H1 (cell line): ENCODE data around the gene PIGL. TPM values are rescaled to one million over a fixed set of nuclear protein-coding genes. Genes with fewer than 3 reads are reported as not detected.

Experiments used
- CTCF ChIA-PET: fragments of 300-600 bp; sonication (Branson Sonifier 250); formaldehyde crosslinking; loops from one replicate; lab custom pipeline; 2021; ENCODE audit not compliant: partially characterized antibody; lab: Charles Lee
- POLR2A ChIA-PET: fragments of 300-600 bp; sonication (Branson Sonifier 250); formaldehyde crosslinking; loops from one replicate; lab custom pipeline; 2021; ENCODE audit warnings: inconsistent platforms; ENCODE audit not compliant: partially characterized antibody; lab: Charles Lee
- DNase-seq, 2 experiments: peaks; one replicate each; pipeline versions ENCODE4 v3.0.0 to v3.0.0-alpha.2; 2010 to 2022; ENCODE audit warnings: low spot score in 2 of 2, low read depth in 1 of 2, mixed read lengths in 1 of 2
- FAIRE-seq: peaks from 2 replicates; lab custom pipeline; 2011; peaks lifted over from hg19 to GRCh38; lab: Jason Lieb, UNC
- H2AFZ ChIP-seq: 2 replicates; pipeline ENCODE4 v1.8.1; 2012; ENCODE audit warnings: low read length, inconsistent platforms
- H2AK5ac ChIP-seq: 2 replicates; pipeline ENCODE4 v1.6.1; 2013; ENCODE audit warnings: low read depth, low read length
- H2BK120ac ChIP-seq: replicated peaks from 2 replicates; pipeline ENCODE3; 2013; ENCODE audit warnings: low read depth, low read length, inconsistent platforms
- H2BK12ac ChIP-seq: 2 replicates; pipeline ENCODE4 v1.6.1; 2013; ENCODE audit warnings: low read depth, low read length
- H2BK15ac ChIP-seq: 2 replicates; pipeline ENCODE4 v1.6.1; 2013; ENCODE audit warnings: low read length
- H2BK20ac ChIP-seq: 2 replicates; pipeline ENCODE4 v1.6.1; 2013; ENCODE audit warnings: low read length
- H2BK5ac ChIP-seq: 2 replicates; pipeline ENCODE4 v1.6.1; 2013; ENCODE audit warnings: low read depth, low read length
- H3K14ac ChIP-seq: 2 replicates; pipeline ENCODE4 v1.6.1; 2013; ENCODE audit warnings: inconsistent platforms; ENCODE audit not compliant: insufficient read length
- H3K18ac ChIP-seq: 2 replicates; pipeline ENCODE4 v1.6.1; 2013; ENCODE audit warnings: low read length; ENCODE audit errors: extremely low read depth
- H3K23ac ChIP-seq: 2 replicates; pipeline ENCODE4 v1.6.1; 2013; ENCODE audit warnings: inconsistent platforms; ENCODE audit not compliant: insufficient read length
- H3K23me2 ChIP-seq: 2 replicates; pipeline ENCODE4 v1.6.1; 2013; ENCODE audit warnings: low read depth, low read length
- H3K27ac ChIP-seq: 2 replicates; pipeline ENCODE4 v1.6.1; 2011; ENCODE audit warnings: low read depth, low read length, inconsistent platforms
- H3K27me3 ChIP-seq, 4 experiments: replicated peaks in 1 of 4; 1 replicate in 1 of 4; 2 replicates in 3 of 4; pipeline versions ENCODE4 v1.6.1 to v1.8.1; 2011 to 2013; ENCODE audit warnings: low read length in 3 of 4, mild to moderate bottlenecking in 3 of 4, inconsistent platforms in 2 of 4, mixed read lengths in 2 of 4, moderate library complexity in 1 of 4; ENCODE audit not compliant: control insufficient read depth in 3 of 4, insufficient read depth in 3 of 4; ENCODE audit errors: extremely low read depth in 1 of 4
- H3K36me3 ChIP-seq, 4 experiments: 2 replicates each; pipeline versions ENCODE4 v1.6.1 to v1.8.1; 2011 to 2013; ENCODE audit warnings: mild to moderate bottlenecking in 4 of 4, low read length in 3 of 4, moderate library complexity in 2 of 4, control low read depth in 1 of 4, inconsistent platforms in 1 of 4; ENCODE audit not compliant: insufficient read depth in 4 of 4, control insufficient read depth in 2 of 4
- H3K4ac ChIP-seq: replicated peaks from 2 replicates; pipeline ENCODE3; 2013; ENCODE audit warnings: low read length, low read depth, mixed read lengths, inconsistent platforms; ENCODE audit not compliant: insufficient read length
- H3K4me1 ChIP-seq, 4 experiments: replicated peaks in 1 of 4; 1 replicate in 1 of 4; 2 replicates in 3 of 4; pipeline versions ENCODE4 v1.6.1 to v1.8.1; 2011 to 2013; ENCODE audit warnings: low read length in 3 of 4, inconsistent platforms in 2 of 4, mixed read lengths in 1 of 4; ENCODE audit not compliant: insufficient read depth in 4 of 4, control insufficient read depth in 3 of 4
- H3K4me2 ChIP-seq, 2 experiments: 2 replicates each; pipeline versions ENCODE4 v1.6.1 to v1.8.1; 2011 to 2013; ENCODE audit warnings: low read depth in 2 of 2, low read length in 2 of 2, control low read depth in 1 of 2, inconsistent platforms in 1 of 2, mild to moderate bottlenecking in 1 of 2; ENCODE audit not compliant: insufficient read depth in 1 of 2
- H3K4me3 ChIP-seq, 4 experiments: fragments of 200-600, 300-600 bp in 1 of 4; sonication (generic), shearing (Covaris generic), sonication (Bioruptor Twin) in 1 of 4; 2 replicates each; pipeline versions ENCODE4 v1.5.1 to v1.8.1; 2011 to 2016; ENCODE audit warnings: low read length in 4 of 4, low read depth in 3 of 4, control low read depth in 2 of 4, inconsistent platforms in 2 of 4, mild to moderate bottlenecking in 2 of 4, mixed read lengths in 1 of 4, moderate library complexity in 1 of 4; ENCODE audit not compliant: insufficient read depth in 2 of 4; ENCODE audit errors: extremely low read depth in 1 of 4
- H3K56ac ChIP-seq: replicated peaks from 2 replicates; pipeline ENCODE3; 2013; ENCODE audit warnings: low read depth, mild to moderate bottlenecking, mixed read lengths, low read length, inconsistent platforms; ENCODE audit not compliant: insufficient read length
- H3K79me1 ChIP-seq: 2 replicates; pipeline ENCODE4 v1.6.1; 2013; ENCODE audit warnings: low read depth, low read length, control low read depth
- H3K79me2 ChIP-seq, 2 experiments: 2 replicates each; pipeline versions ENCODE4 v1.6.1 to v1.8.1; 2012 to 2013; ENCODE audit warnings: low read length in 2 of 2, mild to moderate bottlenecking in 2 of 2, inconsistent platforms in 1 of 2; ENCODE audit not compliant: insufficient read depth in 2 of 2, control insufficient read depth in 1 of 2
- H3K9ac ChIP-seq, 4 experiments: replicated peaks in 1 of 4; 1 replicate in 1 of 4; 2 replicates in 3 of 4; pipeline versions ENCODE4 v1.6.1 to v1.8.1; 2011 to 2013; ENCODE audit warnings: low read depth in 3 of 4, low read length in 3 of 4, control low read depth in 2 of 4, mild to moderate bottlenecking in 2 of 4, moderate library complexity in 2 of 4, inconsistent platforms in 1 of 4; ENCODE audit errors: extremely low read depth in 1 of 4
- H3K9me3 ChIP-seq, 2 experiments: 2 replicates each; pipeline versions ENCODE4 v1.6.1 to v1.8.1; 2012 to 2013; ENCODE audit warnings: mild to moderate bottlenecking in 2 of 2, moderate library complexity in 2 of 2, control low read depth in 1 of 2, inconsistent platforms in 1 of 2, low read depth in 1 of 2, low read length in 1 of 2, mixed read lengths in 1 of 2; ENCODE audit not compliant: insufficient read depth in 2 of 2
- H4K20me1 ChIP-seq, 2 experiments: replicated peaks in 1 of 2; 2 replicates each; pipeline versions ENCODE3 to v1.8.1; 2011 to 2013; ENCODE audit warnings: inconsistent platforms in 2 of 2, low read length in 2 of 2, mild to moderate bottlenecking in 1 of 2; ENCODE audit not compliant: insufficient read depth in 2 of 2, control insufficient read depth in 1 of 2
- H4K5ac ChIP-seq: 2 replicates; pipeline ENCODE4 v1.6.1; 2013; ENCODE audit warnings: low read length, low read depth, mixed read lengths, inconsistent platforms; ENCODE audit not compliant: insufficient read length
- H4K8ac ChIP-seq: 2 replicates; pipeline ENCODE4 v1.8.0; 2013; ENCODE audit warnings: mild to moderate bottlenecking, moderate library complexity, low read length, inconsistent platforms; ENCODE audit not compliant: insufficient read depth; ENCODE audit errors: extremely low read depth
- H4K91ac ChIP-seq: replicated peaks from 2 replicates; pipeline ENCODE3; 2013; ENCODE audit warnings: low read length, mixed read lengths, inconsistent platforms; ENCODE audit not compliant: insufficient read length
- CREB1 ChIP-seq: IDR thresholded peaks from 2 replicates; pipeline ENCODE4 v1.6.1; 2012; ENCODE audit warnings: inconsistent platforms
- EP300 ChIP-seq, 2 experiments: IDR thresholded peaks; 1 replicate in 1 of 2; 2 replicates in 1 of 2; pipeline ENCODE4 v1.6.1; 2011 to 2012; ENCODE audit warnings: low read depth in 2 of 2, low read length in 2 of 2, mild to moderate bottlenecking in 2 of 2, borderline replicate concordance in 1 of 2, inconsistent platforms in 1 of 2, moderate library complexity in 1 of 2
- EZH2 ChIP-seq: fragments of 200-600 bp; sonication (generic); IDR thresholded peaks from 2 replicates; pipeline ENCODE4 v1.7.1; 2012; ENCODE audit warnings: low read depth, mild to moderate bottlenecking, moderate library complexity, low read length, inconsistent platforms; ENCODE audit not compliant: severe bottlenecking
- GTF2F1 ChIP-seq: IDR thresholded peaks from 2 replicates; pipeline ENCODE4 v1.6.1; 2012; ENCODE audit warnings: low read depth, low read length, improper control_type of control experiment, borderline replicate concordance
- KDM4A ChIP-seq: IDR thresholded peaks from one replicate; pipeline ENCODE4 v1.7.1; 2012; ENCODE audit warnings: low read depth, mild to moderate bottlenecking, moderate library complexity, low read length, inconsistent platforms; ENCODE audit not compliant: severe bottlenecking
- PHF8 ChIP-seq: fragments of 200-600 bp; sonication (generic); conservative IDR thresholded peaks from 2 replicates; pipeline ENCODE4 v1.7.1; 2012; ENCODE audit warnings: low read depth, mild to moderate bottlenecking, inconsistent platforms, low read length, moderate library complexity
- RXRA ChIP-seq: IDR thresholded peaks from 2 replicates; pipeline ENCODE4 v1.6.1; 2011; ENCODE audit warnings: low read depth, mild to moderate bottlenecking, low read length, moderate library complexity; ENCODE audit not compliant: insufficient read depth
- SP1 ChIP-seq: IDR thresholded peaks from 2 replicates; pipeline ENCODE4 v1.6.1; 2011; ENCODE audit warnings: low read depth, low read length
- TAF7 ChIP-seq: optimal IDR thresholded peaks from 2 replicates; pipeline ENCODE3; 2011; ENCODE audit warnings: low read depth, mild to moderate bottlenecking, inconsistent platforms, low read length, moderate library complexity, borderline replicate concordance
- TEAD4 ChIP-seq: IDR thresholded peaks from 2 replicates; pipeline ENCODE4 v1.6.1; 2012; ENCODE audit warnings: low read depth, low read length, inconsistent platforms, mixed read lengths
- WGBS, 2 experiments: shearing (Covaris generic) in 1 of 2; methylation state at CpG; one replicate each; pipeline versions ENCODE4 v1.1.6 to v1.1.7; 2013 to 2015; ENCODE audit warnings: low lambda C conversion rate in 2 of 2, mixed read lengths in 2 of 2, inconsistent platforms in 1 of 2, low coverage in 1 of 2, missing lambda C conversion rate in 1 of 2; ENCODE audit not compliant: insufficient replicate concordance in 2 of 2, insufficient coverage in 1 of 2, insufficient read length in 1 of 2; ENCODE audit errors: extremely low coverage in 1 of 2, missing lambda C conversion rate in 1 of 2; 5-methylcytosine and 5-hydroxymethylcytosine counted together
- polyA plus RNA-seq, 7 experiments: library from polyadenylated mRNA; depleted of rRNA in 3 of 7; stranded (reverse) in 5 of 7; unstranded in 2 of 7; fragments of >200 nt in 5 of 7; fragments of 200-250 nt in 2 of 7; gene quantifications; 1 replicate in 5 of 7; 2 replicates in 1 of 7; 4 replicates in 1 of 7; pipeline versions ENCODE4 v1.2.1 to v1.2.3, GENCODE V29; 2011 to 2013; ENCODE audit warnings: missing spikeins in 2 of 7, mixed read lengths in 2 of 7
- total RNA-seq: library from RNA; stranded (reverse); fragmentation: NEBNext Ultra II Directional; extraction: Animal tissue kit (Norgen Biotek cat#: 25700); gene quantifications from 2 replicates; pipeline ENCODE4 v1.2.1, GENCODE V29; 2021

Gene PIGL
- total and polyA plus RNA-seq, 2 of the 8 experiments (the other 6 are each of a cell fraction or from before 2014, with no cell fraction given): 28.4 to 30.8 TPM

DNA sequence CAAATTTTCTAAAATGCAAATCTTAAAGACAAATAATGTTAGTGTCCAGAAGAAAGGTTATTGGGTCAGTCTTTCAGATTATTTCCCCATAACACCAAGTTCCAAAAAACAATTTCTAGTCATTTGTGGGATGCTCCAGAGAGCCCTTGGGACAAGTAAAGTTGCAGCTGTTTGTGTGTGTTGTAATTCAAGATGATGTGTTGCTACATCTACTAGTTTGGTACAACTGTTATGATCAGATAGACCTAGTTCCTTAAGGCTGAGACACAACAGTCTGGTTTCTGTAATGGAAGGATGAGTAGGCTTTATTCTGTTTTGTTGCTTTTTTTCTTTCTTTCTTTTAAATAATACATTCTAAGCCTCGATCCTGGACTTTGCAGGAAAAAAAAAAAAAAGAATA, 41.9 kb downstream of the PIGL start:
- whole genome bisulfite sequencing, 2 experiments: 89% methylated on average over 1 of the region's 1 CpG; no CpG with 5 or more reads in 1 of the 2 experiments
- CTCF ChIA-PET: no interaction called here
- TF ChIP-seq TEAD4 (no peak), GTF2F1 (no peak), KDM4A (no peak), RXRA (no peak), EZH2 (no peak), PHF8 (no peak), TAF7 (no peak), CREB1 (no peak), SP1 (no peak), EP300 (IDR thresholded peaks at IDR 0.05; ENCODE audit: borderline replicate concordance in 1 of 2, low read depth in 2 of 2, low read length in 2 of 2) (no peak)

More for the DNA sequence above, 41.9 kb downstream of the PIGL start:
- no peak overlapping the region for H3K9ac ChIP-seq
- H3K4me1 ChIP-seq: peaks cover 2 to 8% (median 5%) of the 10 kb centered on the region in 4 experiments; a peak in 4 of 7 replicates
- H2AFZ ChIP-seq: no peak overlapping the region
- H3K4ac ChIP-seq: no peak overlapping the region
- no peak overlapping the region for H3K4me2 ChIP-seq
- H3K14ac ChIP-seq: no peak overlapping the region
- H4K5ac ChIP-seq: no peak overlapping the region
- POLR2A ChIA-PET: interaction anchor here (0.6 kb wide), 1 partner anchor 165 kb away, joined by 5 read pairs; no protein-coding TSS in a partner anchor
- H3K36me3 ChIP-seq: peaks cover 0 to 2% (median 0%) of the 10 kb centered on the region in 4 experiments; a peak in 2 of 8 replicates
- no peaks in the 10 kb centered on the region for H3K79me1 ChIP-seq
- no peak for DNase-seq
- no peak overlapping the region for H2AK5ac ChIP-seq
- no peak overlapping the region for H3K23ac ChIP-seq
- no peak overlapping the region for H3K18ac ChIP-seq
- no peak overlapping the region for H2BK5ac ChIP-seq
- no peak overlapping the region for H3K56ac ChIP-seq
- no peak overlapping the region for H3K4me3 ChIP-seq
- H2BK20ac ChIP-seq: no peak overlapping the region
- H3K27ac ChIP-seq: no peak overlapping the region
- no peak overlapping the region for H4K91ac ChIP-seq
- H3K27me3 ChIP-seq: no peaks in the 10 kb centered on the region
- H3K23me2 ChIP-seq: no peaks in the 10 kb centered on the region
- no peak overlapping the region for H2BK12ac ChIP-seq
- no peak overlapping the region for H2BK15ac ChIP-seq
- H2BK120ac ChIP-seq: no peak overlapping the region
- peaks cover 0 to 1% of the 10 kb centered on the region in 2 experiments for H4K20me1 ChIP-seq
- FAIRE-seq: no peak
- H3K79me2 ChIP-seq: no peaks in the 10 kb centered on the region
- H4K8ac ChIP-seq: no peak overlapping the region
- H3K9me3 ChIP-seq: no peaks in the 10 kb centered on the region
